ENCODE measurements around the gene PWP2.
"Not testable (repeated sequence)": the region's sequence is repeated elsewhere in the genome, so short reads cannot be mapped to it uniquely, and the experiment has no call there.

The PWP2 gene

GRCh38 chr21:44083631-44084291 lies 23.4 kb upstream of the PWP2 start:
- peak; percentile 60 for DNase-seq (ENCODE audit: low spot score)

- DNase-seq (ENCODE audit: low spot score), result no peak
These were observed 22.5 kb upstream of the PWP2 start for GRCh38 chr21:44084496-44085241.

GRCh38 chr21:44085491-44086321 lies 21.5 kb upstream of the PWP2 start:
- no peak for DNase-seq (ENCODE audit: low spot score)

GRCh38 chr21:44086636-44087425 lies 20.4 kb upstream of the PWP2 start:
- no peak for DNase-seq (ENCODE audit: low spot score)

GRCh38 chr21:44087426-44088400 lies 19.5 kb upstream of the PWP2 start:
- no peak for DNase-seq (ENCODE audit: low spot score)

- DNase-seq (ENCODE audit: low spot score), result no peak
These were observed 18.8 kb upstream of the PWP2 start for GRCh38 chr21:44088401-44088780.

GRCh38 chr21:44089001-44089911 lies 17.9 kb upstream of the PWP2 start:
- peak; percentile 63 for DNase-seq (ENCODE audit: low spot score)

- no peak for DNase-seq (ENCODE audit: low spot score)
These were observed 16.9 kb upstream of the PWP2 start for GRCh38 chr21:44090325-44090724.

GRCh38 chr21:44092211-44092610 lies 15.0 kb upstream of the PWP2 start:
- DNase-seq (ENCODE audit: low spot score), result no peak

- no peak for DNase-seq (ENCODE audit: low spot score)
These were observed 13.4 kb upstream of the PWP2 start for GRCh38 chr21:44093761-44094160.

- no peak for DNase-seq (ENCODE audit: low spot score)
These were observed 12.4 kb upstream of the PWP2 start for GRCh38 chr21:44094832-44095231.

GRCh38 chr21:44098507-44098906 lies 8.7 kb upstream of the PWP2 start:
- not testable (repeated sequence) for DNase-seq (ENCODE audit: low spot score)

- DNase-seq (ENCODE audit: low spot score), result not testable (repeated sequence)
These were observed 8.2 kb upstream of the PWP2 start for GRCh38 chr21:44098964-44099363.

- not testable (repeated sequence) for DNase-seq (ENCODE audit: low spot score)
These were observed 390 bp downstream of the PWP2 start for GRCh38 chr21:44107589-44107988.

- not testable (repeated sequence) for DNase-seq (ENCODE audit: low spot score)
These were observed 6.6 kb downstream of the PWP2 start for GRCh38 chr21:44113702-44114371.

GRCh38 chr21:44122131-44122530 lies 14.9 kb downstream of the PWP2 start:
- DNase-seq (ENCODE audit: low spot score), result not testable (repeated sequence)

- not testable (repeated sequence) for DNase-seq (ENCODE audit: low spot score)
These were observed 20.6 kb downstream of the PWP2 start for GRCh38 chr21:44127827-44128226.

GRCh38 chr21:44133715-44134057 lies 26.5 kb downstream of the PWP2 start:
- DNase-seq (ENCODE audit: low spot score), result not testable (repeated sequence)

- DNase-seq (ENCODE audit: low spot score), result not testable (repeated sequence)
These were observed 27.5 kb downstream of the PWP2 start for GRCh38 chr21:44134732-44135131.
